Neural cell (in vitro differentiated cells): Measurements from ENCODE around the gene PRR16. TPM values are rescaled to one million over a fixed set of nuclear protein-coding genes. Genes with fewer than 3 reads are reported as not detected.

Experiments
- H2AFZ ChIP-seq: fragments of 200-600, 300-800 bp; sonication (generic), shearing (Covaris generic); 2 replicates; pipeline ENCODE4 v1.6.0; 2014; ENCODE audit warnings: low read depth, mild to moderate bottlenecking, antibody characterized with exemption, low read length, moderate library complexity
- H3F3A ChIP-seq: fragments of 200-600 bp; shearing (Covaris generic); 2 replicates; pipeline ENCODE4 v1.6.1; 2016; ENCODE audit warnings: mild to moderate bottlenecking, moderate library complexity, mixed read lengths, antibody characterized with exemption, low read length; ENCODE audit not compliant: insufficient read depth, poor library complexity, severe bottlenecking
- H3K27ac ChIP-seq: fragments of 200-600, 300-800 bp; sonication (generic), shearing (Covaris generic); 2 replicates; pipeline ENCODE4 v1.5.1; 2014; ENCODE audit warnings: mild to moderate bottlenecking, low read length, moderate library complexity
- H3K27me3 ChIP-seq: fragments of 300-800, 200-600 bp; sonication (generic), shearing (Covaris generic); 2 replicates; pipeline ENCODE4 v1.6.0; 2014; ENCODE audit warnings: mild to moderate bottlenecking, low read depth, low read length, moderate library complexity; ENCODE audit not compliant: insufficient read depth
- H3K36me3 ChIP-seq: fragments of 300-800, 200-600 bp; sonication (generic), shearing (Covaris generic); 2 replicates; pipeline ENCODE4 v1.5.1; 2014; ENCODE audit warnings: mild to moderate bottlenecking, antibody characterized with exemption, low read length, moderate library complexity; ENCODE audit not compliant: insufficient read depth
- H3K4me2 ChIP-seq: fragments of 300-800, 200-600 bp; sonication (generic), shearing (Covaris generic); 2 replicates; pipeline ENCODE4 v1.6.0; 2014; ENCODE audit warnings: mild to moderate bottlenecking, low read length
- H3K4me3 ChIP-seq: fragments of 300-800, 200-600 bp; sonication (generic), shearing (Covaris generic); 2 replicates; pipeline ENCODE4 v1.5.1; 2014; ENCODE audit warnings: mild to moderate bottlenecking, low read length, moderate library complexity
- H3K79me2 ChIP-seq: fragments of 200-600 bp; shearing (Covaris generic); replicated peaks from 2 replicates; pipeline ENCODE4 v1.6.0; 2014; ENCODE audit warnings: mild to moderate bottlenecking, low read length, moderate library complexity; ENCODE audit not compliant: insufficient read depth
- H3K9ac ChIP-seq: fragments of 300-800, 200-600 bp; sonication (generic), shearing (Covaris generic); 2 replicates; pipeline ENCODE4 v1.6.1; 2016; ENCODE audit warnings: mild to moderate bottlenecking, low read length, mixed read lengths
- H3K9me2 ChIP-seq: fragments of 200-600 bp; shearing (Covaris generic); 2 replicates; pipeline ENCODE4 v1.6.1; 2016; ENCODE audit warnings: mild to moderate bottlenecking, low read length, mixed read lengths; ENCODE audit not compliant: insufficient read depth
- H3K9me3 ChIP-seq: fragments of 200-600, 300-800 bp; sonication (generic), shearing (Covaris generic); 2 replicates; pipeline ENCODE4 v1.6.1; 2016; ENCODE audit warnings: mild to moderate bottlenecking, mixed run types, low read length, moderate library complexity, mixed read lengths
- H4K20me1 ChIP-seq: fragments of 200-600 bp; shearing (Covaris generic); 2 replicates; pipeline ENCODE4 v1.6.1; 2016; ENCODE audit warnings: mild to moderate bottlenecking, mixed run types; ENCODE audit not compliant: insufficient read depth
- EP300 ChIP-seq: fragments of 450-650 bp; conservative IDR thresholded peaks from 2 replicates; pipeline ENCODE4 v1.6.1; 2014; ENCODE audit warnings: antibody characterized with exemption, mild to moderate bottlenecking, moderate library complexity; ENCODE audit not compliant: poor library complexity, severe bottlenecking
- EZH2 ChIP-seq: fragments of 200-600, 300-800 bp; shearing (Covaris generic), sonication (generic); IDR thresholded peaks from 2 replicates; pipeline ENCODE4 v1.6.1; 2014; ENCODE audit warnings: antibody characterized with exemption, low read length, borderline replicate concordance, mild to moderate bottlenecking; ENCODE audit not compliant: insufficient read depth, poor library complexity, severe bottlenecking
- MXI1 ChIP-seq: fragments of 450-650 bp; conservative IDR thresholded peaks from 2 replicates; pipeline ENCODE4 v1.6.1; 2014; ENCODE audit warnings: antibody characterized with exemption, mild to moderate bottlenecking; ENCODE audit not compliant: poor library complexity, severe bottlenecking
- POLR2AphosphoS5 ChIP-seq: IDR thresholded peaks from 2 replicates; pipeline ENCODE4 v1.6.1; 2012
- RAD21 ChIP-seq: fragments of 450-650 bp; conservative IDR thresholded peaks from 2 replicates; pipeline ENCODE4 v1.6.1; 2014; ENCODE audit warnings: antibody characterized with exemption, mild to moderate bottlenecking, moderate library complexity
- SMC3 ChIP-seq: fragments of 450-650 bp; conservative IDR thresholded peaks from 2 replicates; pipeline ENCODE4 v1.6.1; 2014; ENCODE audit warnings: antibody characterized with exemption, mild to moderate bottlenecking, moderate library complexity; ENCODE audit not compliant: poor library complexity
- TAF1 ChIP-seq: IDR thresholded peaks from 2 replicates; pipeline ENCODE4 v1.6.1; 2012; ENCODE audit warnings: low read depth
- polyA plus RNA-seq: library from polyadenylated mRNA; depleted of rRNA; stranded (reverse); fragments of >200 nt; gene quantifications from 2 replicates; pipeline ENCODE4 v1.2.3, GENCODE V29; 2014
- TF ChIP-seq, protein P1 (sequence below): IDR thresholded peaks from 2 replicates; pipeline ENCODE4 v1.6.1; 2012; ENCODE audit warnings: borderline replicate concordance
- TF ChIP-seq, protein P2 (sequence below): fragments of 450-650 bp; IDR thresholded peaks from 2 replicates; pipeline ENCODE4 v1.5.1; 2014; ENCODE audit warnings: antibody characterized with exemption, mild to moderate bottlenecking, moderate library complexity; ENCODE audit not compliant: poor library complexity, severe bottlenecking

PRR16 gene
- polyA plus RNA-seq, 1 donor from 2014 or later = 1.7 TPM

DNA sequence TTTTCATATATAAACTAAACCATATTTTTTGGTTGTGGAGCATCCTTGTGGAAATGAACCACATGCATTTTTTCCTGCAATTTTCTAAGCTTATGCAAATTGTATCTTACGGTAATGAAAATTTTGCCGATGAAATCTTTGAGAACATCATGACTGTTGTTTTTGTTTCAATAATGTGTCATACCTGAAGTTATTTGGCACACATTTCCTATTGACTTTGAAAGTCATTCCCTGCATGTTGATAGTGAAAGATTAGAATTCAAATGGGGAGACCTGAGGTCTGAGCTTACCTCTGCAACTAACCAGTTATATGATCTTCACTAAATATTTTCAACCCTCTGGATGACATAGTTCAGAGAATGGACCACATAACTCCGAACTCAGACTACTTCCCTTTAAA, 88.5 kb downstream of the PRR16 start:
- Histone ChIP-seq H3K79me2 (no peaks in the 10 kb centered on the region), H3K36me3 (no peaks in the 10 kb centered on the region), H3K27me3 (no peaks in the 10 kb centered on the region), H3K4me3 (no peak overlapping the region), H3K27ac (no peak overlapping the region), H3K9me2 (no peaks in the 10 kb centered on the region), H4K20me1 (no peaks in the 10 kb centered on the region), H2AFZ (no peak overlapping the region), H3K9ac (no peak overlapping the region), H3F3A (no peaks in the 10 kb centered on the region), H3K4me2 (no peak overlapping the region), H3K9me3 (no peaks in the 10 kb centered on the region)
- no peak for TF ChIP-seq MXI1
- TF ChIP-seq SMC3 = no peak
- TF ChIP-seq, protein P1, sequence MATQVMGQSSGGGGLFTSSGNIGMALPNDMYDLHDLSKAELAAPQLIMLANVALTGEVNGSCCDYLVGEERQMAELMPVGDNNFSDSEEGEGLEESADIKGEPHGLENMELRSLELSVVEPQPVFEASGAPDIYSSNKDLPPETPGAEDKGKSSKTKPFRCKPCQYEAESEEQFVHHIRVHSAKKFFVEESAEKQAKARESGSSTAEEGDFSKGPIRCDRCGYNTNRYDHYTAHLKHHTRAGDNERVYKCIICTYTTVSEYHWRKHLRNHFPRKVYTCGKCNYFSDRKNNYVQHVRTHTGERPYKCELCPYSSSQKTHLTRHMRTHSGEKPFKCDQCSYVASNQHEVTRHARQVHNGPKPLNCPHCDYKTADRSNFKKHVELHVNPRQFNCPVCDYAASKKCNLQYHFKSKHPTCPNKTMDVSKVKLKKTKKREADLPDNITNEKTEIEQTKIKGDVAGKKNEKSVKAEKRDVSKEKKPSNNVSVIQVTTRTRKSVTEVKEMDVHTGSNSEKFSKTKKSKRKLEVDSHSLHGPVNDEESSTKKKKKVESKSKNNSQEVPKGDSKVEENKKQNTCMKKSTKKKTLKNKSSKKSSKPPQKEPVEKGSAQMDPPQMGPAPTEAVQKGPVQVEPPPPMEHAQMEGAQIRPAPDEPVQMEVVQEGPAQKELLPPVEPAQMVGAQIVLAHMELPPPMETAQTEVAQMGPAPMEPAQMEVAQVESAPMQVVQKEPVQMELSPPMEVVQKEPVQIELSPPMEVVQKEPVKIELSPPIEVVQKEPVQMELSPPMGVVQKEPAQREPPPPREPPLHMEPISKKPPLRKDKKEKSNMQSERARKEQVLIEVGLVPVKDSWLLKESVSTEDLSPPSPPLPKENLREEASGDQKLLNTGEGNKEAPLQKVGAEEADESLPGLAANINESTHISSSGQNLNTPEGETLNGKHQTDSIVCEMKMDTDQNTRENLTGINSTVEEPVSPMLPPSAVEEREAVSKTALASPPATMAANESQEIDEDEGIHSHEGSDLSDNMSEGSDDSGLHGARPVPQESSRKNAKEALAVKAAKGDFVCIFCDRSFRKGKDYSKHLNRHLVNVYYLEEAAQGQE = no peak
- TF ChIP-seq, protein P2, sequence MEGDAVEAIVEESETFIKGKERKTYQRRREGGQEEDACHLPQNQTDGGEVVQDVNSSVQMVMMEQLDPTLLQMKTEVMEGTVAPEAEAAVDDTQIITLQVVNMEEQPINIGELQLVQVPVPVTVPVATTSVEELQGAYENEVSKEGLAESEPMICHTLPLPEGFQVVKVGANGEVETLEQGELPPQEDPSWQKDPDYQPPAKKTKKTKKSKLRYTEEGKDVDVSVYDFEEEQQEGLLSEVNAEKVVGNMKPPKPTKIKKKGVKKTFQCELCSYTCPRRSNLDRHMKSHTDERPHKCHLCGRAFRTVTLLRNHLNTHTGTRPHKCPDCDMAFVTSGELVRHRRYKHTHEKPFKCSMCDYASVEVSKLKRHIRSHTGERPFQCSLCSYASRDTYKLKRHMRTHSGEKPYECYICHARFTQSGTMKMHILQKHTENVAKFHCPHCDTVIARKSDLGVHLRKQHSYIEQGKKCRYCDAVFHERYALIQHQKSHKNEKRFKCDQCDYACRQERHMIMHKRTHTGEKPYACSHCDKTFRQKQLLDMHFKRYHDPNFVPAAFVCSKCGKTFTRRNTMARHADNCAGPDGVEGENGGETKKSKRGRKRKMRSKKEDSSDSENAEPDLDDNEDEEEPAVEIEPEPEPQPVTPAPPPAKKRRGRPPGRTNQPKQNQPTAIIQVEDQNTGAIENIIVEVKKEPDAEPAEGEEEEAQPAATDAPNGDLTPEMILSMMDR = no peak
- TF ChIP-seq TAF1 = no peak
- no peak for TF ChIP-seq EZH2
- no peak for TF ChIP-seq POLR2AphosphoS5
- TF ChIP-seq RAD21 = no peak
- TF ChIP-seq EP300 = no peak

DNA sequence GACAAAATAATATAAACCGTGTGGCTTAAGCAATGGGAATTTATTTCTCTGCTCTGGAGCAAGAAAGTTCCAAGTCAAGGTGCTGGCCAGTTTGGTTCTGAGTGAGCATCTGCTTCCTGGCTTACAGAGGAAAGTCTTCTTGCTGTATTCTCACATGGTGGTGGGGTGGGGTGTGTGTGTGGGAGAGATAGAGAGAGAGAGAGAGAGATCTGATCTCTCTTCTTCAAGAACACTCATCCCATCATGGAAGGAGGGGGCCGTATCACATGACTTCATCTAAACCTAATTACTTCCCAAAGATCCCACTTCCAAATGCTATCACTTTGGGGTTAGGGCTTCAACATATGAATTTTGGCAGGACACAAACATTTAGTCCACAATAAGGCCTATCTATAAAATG, 91.2 kb downstream of the PRR16 start:
- Histone ChIP-seq H3K27me3 (no peaks in the 10 kb centered on the region), H4K20me1 (no peaks in the 10 kb centered on the region), H3F3A (no peaks in the 10 kb centered on the region), H3K4me3 (no peak overlapping the region), H3K4me2 (no peak overlapping the region), H3K79me2 (no peaks in the 10 kb centered on the region), H3K36me3 (no peaks in the 10 kb centered on the region), H3K9me2 (no peaks in the 10 kb centered on the region), H3K9ac (no peak overlapping the region), H3K9me3 (no peaks in the 10 kb centered on the region), H3K27ac (no peak overlapping the region), H2AFZ (no peak overlapping the region)
- no peak for TF ChIP-seq TAF1
- TF ChIP-seq, protein P2 = no peak
- no peak for TF ChIP-seq EP300
- no peak for TF ChIP-seq POLR2AphosphoS5
- TF ChIP-seq EZH2 = no peak
- TF ChIP-seq, protein P1 = no peak
- TF ChIP-seq SMC3 = no peak
- TF ChIP-seq MXI1 = no peak
- no peak for TF ChIP-seq RAD21
